SH-SY5Y (cell line): ENCODE data around the gene WFDC5.

Experiments
- GATA2 ChIP-seq: IDR thresholded peaks from 2 replicates; pipeline ENCODE4 v1.6.1; 2011; ENCODE audit warnings: mild to moderate bottlenecking, low read depth, low read length
- GATA3 ChIP-seq: IDR thresholded peaks from 2 replicates; pipeline ENCODE4 v1.6.1; 2011; ENCODE audit warnings: low read depth, mild to moderate bottlenecking, low read length, moderate library complexity

DNA sequence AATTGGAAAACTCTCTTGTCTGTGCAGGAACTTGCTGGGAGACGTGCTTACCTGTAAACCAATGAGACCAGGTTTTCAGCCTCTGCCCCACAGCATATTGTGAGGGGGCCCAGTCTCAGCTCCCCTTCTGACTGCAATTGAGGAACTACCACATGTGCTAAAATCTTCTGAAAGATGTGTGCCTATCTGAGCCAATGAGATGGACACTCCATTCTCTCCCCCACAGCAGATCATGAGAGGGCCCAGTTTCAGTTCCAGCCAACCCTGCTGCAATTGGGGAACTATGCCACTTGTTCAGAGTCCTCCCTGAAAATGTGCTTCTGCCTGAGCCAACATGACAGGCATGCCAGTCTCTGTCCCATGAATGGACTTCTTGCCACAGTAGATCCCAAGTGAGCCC lies 38.8 kb upstream of the WFDC5 start:
- TF ChIP-seq GATA2: no peak
- TF ChIP-seq GATA3: no peak
